Fibroblast of lung (primary cell): Measurements from ENCODE around the gene DPP4. TPM values are rescaled to one million over a fixed set of nuclear protein-coding genes. Genes with fewer than 3 reads are reported as not detected.
A peak's percentile ranks its signal among the peaks of the same experiment; 100 is the strongest.

Experiments used
- DNase-seq, 2 donors: peaks; one replicate each; pipeline versions ENCODE4 v3.0.0 to v3.0.0-alpha.2; 2010; ENCODE audit warnings: low read depth in 2 of 2
- H2AFZ ChIP-seq: 2 replicates; pipeline ENCODE4 v1.5.1; 2012; ENCODE audit warnings: low read length, control low read depth, inconsistent platforms
- H3K27ac ChIP-seq: 2 replicates; pipeline ENCODE4 v1.5.1; 2011; ENCODE audit warnings: low read length, control low read depth; ENCODE audit not compliant: insufficient read depth
- H3K27me3 ChIP-seq: 2 replicates; pipeline ENCODE4 v1.5.1; 2011; ENCODE audit warnings: mild to moderate bottlenecking, low read length; ENCODE audit not compliant: control insufficient read depth, insufficient read depth
- H3K36me3 ChIP-seq: 2 replicates; pipeline ENCODE4 v1.5.1; 2011; ENCODE audit warnings: low read length; ENCODE audit not compliant: control insufficient read depth, insufficient read depth
- H3K4me1 ChIP-seq: 2 replicates; pipeline ENCODE4 v1.5.1; 2011; ENCODE audit warnings: low read length; ENCODE audit not compliant: control insufficient read depth, insufficient read depth; ENCODE audit errors: extremely low read depth
- H3K4me2 ChIP-seq: 2 replicates; pipeline ENCODE4 v1.5.1; 2011; ENCODE audit warnings: low read length, control low read depth; ENCODE audit not compliant: insufficient read depth; ENCODE audit errors: extremely low read depth
- H3K4me3 ChIP-seq, 4 experiments: fragments of 200-600 bp in 1 of 4; sonication (generic) in 1 of 4; replicated peaks in 1 of 4; 2 replicates each; pipeline ENCODE4 v1.5.1; 2011 to 2016; ENCODE audit warnings: low read length in 4 of 4, low read depth in 3 of 4, mild to moderate bottlenecking in 3 of 4, control low read depth in 2 of 4, inconsistent platforms in 1 of 4, mixed read lengths in 1 of 4; ENCODE audit not compliant: insufficient read depth in 1 of 4; ENCODE audit errors: control extremely low read depth in 1 of 4
- H3K79me2 ChIP-seq: 2 replicates; pipeline ENCODE4 v1.5.1; 2012; ENCODE audit warnings: mild to moderate bottlenecking, low read length, inconsistent platforms; ENCODE audit not compliant: control insufficient read depth, insufficient read depth
- H3K9ac ChIP-seq: 2 replicates; pipeline ENCODE4 v1.5.1; 2011; ENCODE audit warnings: mild to moderate bottlenecking, low read length, control low read depth; ENCODE audit not compliant: insufficient read depth
- H3K9me3 ChIP-seq: 2 replicates; pipeline ENCODE4 v1.5.1; 2012; ENCODE audit warnings: low read depth, low read length; ENCODE audit not compliant: control insufficient read depth, insufficient read depth
- H4K20me1 ChIP-seq: 2 replicates; pipeline ENCODE4 v1.5.1; 2011; ENCODE audit warnings: low read length; ENCODE audit not compliant: control insufficient read depth, insufficient read depth; ENCODE audit errors: extremely low read depth
- CTCF ChIP-seq, 2 donors: IDR thresholded peaks in 1 of 2; conservative IDR thresholded peaks in 1 of 2; 1 replicate in 1 of 2; 2 replicates in 1 of 2; pipeline ENCODE4 v1.5.1; 2011 to 2012; ENCODE audit warnings: low read length in 2 of 2, control low read depth in 1 of 2, inconsistent platforms in 1 of 2, low read depth in 1 of 2, mild to moderate bottlenecking in 1 of 2
- EZH2 ChIP-seq: IDR thresholded peaks from 2 replicates; pipeline ENCODE4 v1.5.1; 2012; ENCODE audit warnings: low read length, control low read depth, mild to moderate bottlenecking; ENCODE audit errors: missing control alignments
- polyA plus RNA-seq, 2 donors: library from polyadenylated mRNA; depleted of rRNA in 1 of 2; stranded (reverse) in 1 of 2; unstranded in 1 of 2; fragments of >200 nt; gene quantifications; 2 replicates each; pipeline ENCODE4 v1.2.1, GENCODE V29; 2011 to 2012; ENCODE audit warnings: missing spikeins in 1 of 2
- total RNA-seq: library from RNA; depleted of rRNA; stranded (reverse); fragments of >200 nt; gene quantifications from 2 replicates; pipeline ENCODE4 v1.2.1, GENCODE V29; 2014

Gene DPP4
- total and polyA plus RNA-seq, 2 donors (not counting 1 experiment from before 2014, with no cell fraction given) = 58.1 to 297 TPM

- no peaks in the 10 kb centered on the region for H3K9me3 ChIP-seq
- H4K20me1 ChIP-seq = no peaks in the 10 kb centered on the region
- H3K4me3 ChIP-seq = no peak overlapping the region
These were observed 57.9 kb downstream of the DPP4 start for GRCh38 chr2:162016080-162016479.

GRCh38 chr2:162014751-162015150 is 59.3 kb downstream of the DPP4 start:
- H3K4me1 ChIP-seq = no peaks in the 10 kb centered on the region
- no peaks in the 10 kb centered on the region for H3K27me3 ChIP-seq
- no peaks in the 10 kb centered on the region for H3K79me2 ChIP-seq
- TF ChIP-seq EZH2 = no peak
- no peak for TF ChIP-seq CTCF (conservative IDR thresholded peaks at IDR 0.05 in 1 of 2, IDR thresholded peaks at IDR 0.05 in 1 of 2; ENCODE audit: low read depth in 1 of 2, low read length in 2 of 2)
- no peak overlapping the region for H2AFZ ChIP-seq
- H3K36me3 ChIP-seq = no peaks in the 10 kb centered on the region
- H3K9me3 ChIP-seq = no peaks in the 10 kb centered on the region
- H3K4me3 ChIP-seq = no peak overlapping the region
- H4K20me1 ChIP-seq = no peaks in the 10 kb centered on the region
- no peak overlapping the region for H3K9ac ChIP-seq
- peak in 1 of 2 donors; percentile 47 for DNase-seq
- H3K27ac ChIP-seq = no peak overlapping the region
- no peak overlapping the region for H3K4me2 ChIP-seq

More at GRCh38 chr2:162016080-162016479, 57.9 kb downstream of the DPP4 start:
- no peak overlapping the region for H2AFZ ChIP-seq
- no peak for DNase-seq
- TF ChIP-seq EZH2 (no peak), CTCF (conservative IDR thresholded peaks at IDR 0.05 in 1 of 2, IDR thresholded peaks at IDR 0.05 in 1 of 2; ENCODE audit: low read depth in 1 of 2, low read length in 2 of 2) (no peak)
- H3K4me1 ChIP-seq = no peaks in the 10 kb centered on the region
- H3K79me2 ChIP-seq = no peaks in the 10 kb centered on the region
- H3K27me3 ChIP-seq = no peaks in the 10 kb centered on the region
- H3K4me2 ChIP-seq = no peak overlapping the region
- no peak overlapping the region for H3K27ac ChIP-seq
- no peaks in the 10 kb centered on the region for H3K36me3 ChIP-seq
- no peak overlapping the region for H3K9ac ChIP-seq

DNA sequence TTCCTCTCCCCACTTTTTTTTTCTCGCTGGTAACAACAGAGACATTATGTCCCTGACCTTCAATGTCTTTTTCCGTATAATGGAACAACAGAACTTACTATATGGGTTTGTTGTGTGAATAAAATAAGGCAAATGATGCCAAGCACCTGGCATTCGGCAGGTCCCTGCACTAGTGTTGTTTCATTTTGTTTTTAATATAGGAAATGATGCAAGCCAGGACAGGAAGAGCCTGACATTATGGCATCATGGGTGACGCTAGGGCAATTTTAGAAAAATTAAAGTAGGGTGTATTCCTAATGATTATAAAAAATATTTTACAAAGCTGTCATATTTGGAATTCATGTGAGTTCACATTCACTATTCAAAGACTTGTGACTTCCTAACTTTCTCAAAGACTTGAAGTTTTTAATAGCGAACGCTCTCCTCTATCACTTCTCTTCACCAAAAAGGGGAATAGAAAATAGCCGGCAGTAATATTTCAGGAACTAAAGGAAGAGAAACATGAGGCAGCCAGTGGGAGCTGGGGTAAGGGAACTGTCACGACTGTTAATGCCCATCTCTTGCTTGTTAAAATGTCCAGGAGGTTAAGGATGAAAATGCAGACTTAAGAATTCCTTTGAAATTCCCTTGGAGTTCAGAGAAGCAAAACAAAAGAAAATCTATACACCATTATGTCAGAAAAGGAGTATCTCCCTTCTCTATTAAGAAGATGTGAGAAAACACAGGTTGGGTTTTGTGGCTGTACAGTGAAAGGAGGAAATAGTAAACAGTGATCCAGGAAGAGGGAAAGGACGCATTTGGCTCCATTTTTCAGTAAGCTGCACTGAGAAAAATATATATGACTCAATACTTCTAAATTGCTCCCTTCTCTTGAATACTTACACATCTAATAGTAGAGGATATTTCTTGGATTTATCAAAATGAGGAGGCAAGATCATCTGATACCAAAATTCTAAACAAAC is 60.2 kb downstream of the DPP4 start:
- no peaks in the 10 kb centered on the region for H3K79me2 ChIP-seq
- H3K27ac ChIP-seq = no peak overlapping the region
- peak overlapping the region; percentile 23 for H3K4me2 ChIP-seq
- no peak overlapping the region for H2AFZ ChIP-seq
- DNase-seq = no peak
- H3K36me3 ChIP-seq = no peaks in the 10 kb centered on the region
- H3K9ac ChIP-seq = no peak overlapping the region
- H4K20me1 ChIP-seq = no peaks in the 10 kb centered on the region
- H3K9me3 ChIP-seq = no peaks in the 10 kb centered on the region
- TF ChIP-seq CTCF (conservative IDR thresholded peaks at IDR 0.05 in 1 of 2, IDR thresholded peaks at IDR 0.05 in 1 of 2; ENCODE audit: low read depth in 1 of 2, low read length in 2 of 2) = no peak
- TF ChIP-seq EZH2 = no peak
- H3K27me3 ChIP-seq = no peaks in the 10 kb centered on the region
- H3K4me3 ChIP-seq = no peak overlapping the region
- H3K4me1 ChIP-seq = no peaks in the 10 kb centered on the region
